ENCODE measurements around the gene IMPDH1. TPM values are rescaled to one million over a fixed set of nuclear protein-coding genes. Genes with fewer than 3 reads are reported as not detected.

Gene IMPDH1
- total RNA-seq, 1 experiment from 2014 or later = 119 TPM

DNA sequence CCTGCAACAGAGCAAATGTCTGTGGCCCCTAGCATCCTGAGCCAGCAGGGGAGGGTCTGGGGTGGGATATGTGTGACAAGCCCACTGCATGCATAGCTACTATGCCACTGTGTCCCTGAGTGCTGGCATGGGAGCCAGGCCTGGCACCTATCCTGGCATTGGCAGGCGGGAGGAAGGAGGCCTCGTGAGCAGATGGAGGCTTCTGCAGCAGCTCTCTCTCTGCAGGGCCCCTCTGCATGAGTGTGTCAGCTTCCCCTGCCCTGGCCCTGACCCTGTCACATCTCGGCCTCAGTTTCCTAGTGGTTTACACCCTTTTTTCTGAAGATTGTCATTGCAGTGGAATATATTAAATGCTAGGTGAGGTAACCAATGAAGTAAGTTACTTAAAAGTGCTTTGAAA lies 13.1 kb upstream of the IMPDH1 start:
- Histone ChIP-seq H2AFZ (no peak overlapping the region), H3K27me3 (ENCODE audit: insufficient read depth, low read depth) (no peaks in the 10 kb centered on the region), H3K27ac (no peak overlapping the region), H4K20me1 (ENCODE audit: insufficient read depth) (no peaks in the 10 kb centered on the region), H3K9me2 (ENCODE audit: insufficient read depth) (no peaks in the 10 kb centered on the region), H3K36me3 (ENCODE audit: low read depth) (no peaks in the 10 kb centered on the region), H3F3A (ENCODE audit: insufficient read depth, low read depth) (peaks cover 22% of the 10 kb centered on the region; the same call in 1 of the 2 replicates), H3K4me1 (replicated peaks; ENCODE audit: insufficient read depth) (peaks cover 11% of the 10 kb centered on the region; the same call in 1 of the 2 replicates), H3K4me2 (no peak overlapping the region), H3K79me2 (ENCODE audit: low read depth) (no peaks in the 10 kb centered on the region), H3K9me3 (ENCODE audit: insufficient read depth, low read depth) (no peaks in the 10 kb centered on the region), H3K4me3 (no peak overlapping the region)
- DNase-seq = no peak
- ChIA-PET POLR2A (ENCODE audit: unreplicated experiment) (no interaction called here), CTCF (interaction anchor here (0.6 to 1.0 kb wide), 2 partner anchors 12 to 75 kb away, joined by 3 read pairs; no protein-coding TSS in a partner anchor)
- no peak for TF ChIP-seq EZH2 (IDR thresholded peaks at IDR 0.05; ENCODE audit: low read depth)
- TF ChIP-seq, protein P1, sequence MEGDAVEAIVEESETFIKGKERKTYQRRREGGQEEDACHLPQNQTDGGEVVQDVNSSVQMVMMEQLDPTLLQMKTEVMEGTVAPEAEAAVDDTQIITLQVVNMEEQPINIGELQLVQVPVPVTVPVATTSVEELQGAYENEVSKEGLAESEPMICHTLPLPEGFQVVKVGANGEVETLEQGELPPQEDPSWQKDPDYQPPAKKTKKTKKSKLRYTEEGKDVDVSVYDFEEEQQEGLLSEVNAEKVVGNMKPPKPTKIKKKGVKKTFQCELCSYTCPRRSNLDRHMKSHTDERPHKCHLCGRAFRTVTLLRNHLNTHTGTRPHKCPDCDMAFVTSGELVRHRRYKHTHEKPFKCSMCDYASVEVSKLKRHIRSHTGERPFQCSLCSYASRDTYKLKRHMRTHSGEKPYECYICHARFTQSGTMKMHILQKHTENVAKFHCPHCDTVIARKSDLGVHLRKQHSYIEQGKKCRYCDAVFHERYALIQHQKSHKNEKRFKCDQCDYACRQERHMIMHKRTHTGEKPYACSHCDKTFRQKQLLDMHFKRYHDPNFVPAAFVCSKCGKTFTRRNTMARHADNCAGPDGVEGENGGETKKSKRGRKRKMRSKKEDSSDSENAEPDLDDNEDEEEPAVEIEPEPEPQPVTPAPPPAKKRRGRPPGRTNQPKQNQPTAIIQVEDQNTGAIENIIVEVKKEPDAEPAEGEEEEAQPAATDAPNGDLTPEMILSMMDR (conservative IDR thresholded peaks at IDR 0.05) = no peak
- no TSS peak for BruUV-seq (replicated peaks)
- intact Hi-C loops (cut with micrococcal nuclease; ENCODE audit: unreplicated experiment) = no loop called here

DNA sequence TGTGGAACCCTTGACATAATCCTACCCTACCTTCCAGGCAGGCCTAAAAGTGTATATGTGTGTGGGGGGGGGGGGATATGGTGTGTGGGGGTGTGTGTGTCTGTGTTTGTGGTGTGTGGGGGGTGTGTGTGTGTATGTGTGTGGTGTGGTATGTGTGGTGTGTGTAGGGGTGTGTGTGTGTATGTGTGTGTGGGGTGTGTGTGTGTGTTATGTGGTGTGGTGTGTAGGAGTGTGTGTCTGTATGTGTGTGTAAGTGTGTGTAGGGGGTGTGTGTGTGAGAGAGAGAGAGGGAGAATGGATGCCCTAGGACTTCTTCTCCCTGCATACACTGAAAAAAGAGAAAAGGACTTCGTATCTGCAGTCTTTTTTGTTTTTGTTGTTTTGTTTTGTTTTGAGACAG lies 12.3 kb upstream of the IMPDH1 start:
- no peak overlapping the region for H3K4me2 ChIP-seq
- no peaks in the 10 kb centered on the region for H3K9me2 ChIP-seq (ENCODE audit: insufficient read depth)
- H3K27me3 ChIP-seq (ENCODE audit: insufficient read depth, low read depth) = no peaks in the 10 kb centered on the region
- TF ChIP-seq EZH2 (IDR thresholded peaks at IDR 0.05; ENCODE audit: low read depth) = no peak
- TF ChIP-seq, protein P1 (conservative IDR thresholded peaks at IDR 0.05) = no peak
- no peaks in the 10 kb centered on the region for H4K20me1 ChIP-seq (ENCODE audit: insufficient read depth)
- peaks cover 8% of the 10 kb centered on the region; the same call in 1 of the 2 replicates for H3K4me1 ChIP-seq (replicated peaks; ENCODE audit: insufficient read depth)
- peaks cover 22% of the 10 kb centered on the region; the same call in 1 of the 2 replicates for H3F3A ChIP-seq (ENCODE audit: insufficient read depth, low read depth)
- BruUV-seq (replicated peaks) = no TSS peak
- no peaks in the 10 kb centered on the region for H3K79me2 ChIP-seq (ENCODE audit: low read depth)
- no peak overlapping the region for H3K27ac ChIP-seq
- no peaks in the 10 kb centered on the region for H3K36me3 ChIP-seq (ENCODE audit: low read depth)
- ChIA-PET CTCF (interaction anchor here (0.6 kb wide), 1 partner anchor 12 kb away, joined by 3 read pairs; no protein-coding TSS in a partner anchor), POLR2A (ENCODE audit: unreplicated experiment) (no interaction called here)
- H3K4me3 ChIP-seq = no peak overlapping the region
- no peak for DNase-seq
- intact Hi-C loops (cut with micrococcal nuclease; ENCODE audit: unreplicated experiment) = no loop called here
- no peaks in the 10 kb centered on the region for H3K9me3 ChIP-seq (ENCODE audit: insufficient read depth, low read depth)
- no peak overlapping the region for H2AFZ ChIP-seq

DNA sequence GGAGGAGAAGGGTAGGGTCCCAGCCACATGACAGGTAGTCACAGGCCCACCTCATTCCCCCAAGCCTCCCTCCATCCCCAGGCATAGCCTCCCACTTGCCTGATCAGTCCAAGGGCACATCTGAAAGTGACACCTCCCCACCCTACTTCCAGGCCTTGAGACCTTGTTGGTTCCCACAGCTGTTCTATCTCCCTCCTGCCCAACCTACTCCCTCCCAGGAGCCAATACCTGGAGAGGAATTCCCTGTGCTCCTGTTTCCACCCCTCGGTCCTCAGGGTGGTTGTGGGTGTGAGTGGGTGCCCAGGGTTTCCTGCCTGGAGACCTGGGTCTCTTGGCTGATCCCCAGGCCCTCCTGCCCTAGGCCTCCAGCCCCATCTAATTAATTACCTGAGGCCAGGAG lies 11.6 kb upstream of the IMPDH1 start:
- H3K9me2 ChIP-seq (ENCODE audit: insufficient read depth) = no peaks in the 10 kb centered on the region
- H2AFZ ChIP-seq = no peak overlapping the region
- intact Hi-C loops (cut with micrococcal nuclease; ENCODE audit: unreplicated experiment) = no loop called here
- no peaks in the 10 kb centered on the region for H4K20me1 ChIP-seq (ENCODE audit: insufficient read depth)
- no peaks in the 10 kb centered on the region for H3K79me2 ChIP-seq (ENCODE audit: low read depth)
- POLR2A ChIA-PET (ENCODE audit: unreplicated experiment) = no interaction called here
- TF ChIP-seq EZH2 (IDR thresholded peaks at IDR 0.05; ENCODE audit: low read depth) = no peak
- no TSS peak for BruUV-seq (replicated peaks)
- no peaks in the 10 kb centered on the region for H3K36me3 ChIP-seq (ENCODE audit: low read depth)
- no peak for DNase-seq
- H3K9me3 ChIP-seq (ENCODE audit: insufficient read depth, low read depth) = no peaks in the 10 kb centered on the region
- H3K27me3 ChIP-seq (ENCODE audit: insufficient read depth, low read depth) = no peaks in the 10 kb centered on the region
- H3K4me2 ChIP-seq = no peak overlapping the region
- no peak overlapping the region for H3K27ac ChIP-seq
- peaks cover 22% of the 10 kb centered on the region; the same call in 1 of the 2 replicates for H3F3A ChIP-seq (ENCODE audit: insufficient read depth, low read depth)
- peaks cover 8% of the 10 kb centered on the region; the same call in 1 of the 2 replicates for H3K4me1 ChIP-seq (replicated peaks; ENCODE audit: insufficient read depth)
- H3K4me3 ChIP-seq = no peak overlapping the region
- CTCF ChIA-PET = interaction anchor here (0.5 kb wide), 1 partner anchor 67 kb away, joined by 5 read pairs; no protein-coding TSS in a partner anchor

DNA sequence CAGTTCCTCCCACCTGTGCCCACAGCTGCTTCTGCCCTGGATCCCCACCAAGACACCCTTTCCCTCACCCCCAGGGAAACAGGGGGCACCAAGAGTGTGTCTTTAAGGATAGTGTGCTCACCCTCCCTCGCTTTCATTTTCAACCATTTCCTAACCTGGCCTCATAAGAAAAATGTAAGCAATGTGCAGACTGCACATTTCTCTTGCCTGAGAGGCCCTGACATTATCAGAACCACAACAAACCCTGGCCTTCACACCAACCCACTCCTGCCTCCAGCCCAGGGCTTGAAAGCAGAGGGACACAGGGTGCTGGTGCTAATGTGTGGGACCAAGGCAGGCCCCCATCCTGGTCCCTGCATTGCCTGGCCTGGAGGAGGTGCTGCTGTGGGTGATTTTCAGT lies 11.0 kb upstream of the IMPDH1 start:
- Histone ChIP-seq H3K9me2 (ENCODE audit: insufficient read depth) (no peaks in the 10 kb centered on the region), H3F3A (ENCODE audit: insufficient read depth, low read depth) (peaks cover 22% of the 10 kb centered on the region; the same call in 1 of the 2 replicates), H3K9me3 (ENCODE audit: insufficient read depth, low read depth) (no peaks in the 10 kb centered on the region), H4K20me1 (ENCODE audit: insufficient read depth) (no peaks in the 10 kb centered on the region), H3K27ac (no peak overlapping the region), H3K36me3 (ENCODE audit: low read depth) (no peaks in the 10 kb centered on the region), H3K4me3 (no peak overlapping the region), H3K79me2 (ENCODE audit: low read depth) (no peaks in the 10 kb centered on the region), H3K4me2 (no peak overlapping the region), H2AFZ (no peak overlapping the region), H3K4me1 (replicated peaks; ENCODE audit: insufficient read depth) (peaks cover 8% of the 10 kb centered on the region; the same call in 1 of the 2 replicates), H3K27me3 (ENCODE audit: insufficient read depth, low read depth) (no peaks in the 10 kb centered on the region)
- intact Hi-C loops (cut with micrococcal nuclease; ENCODE audit: unreplicated experiment) = no loop called here
- DNase-seq = no peak
- ChIA-PET CTCF (interaction anchor here (0.6 kb wide), 1 partner anchor 17 kb away, joined by 6 read pairs; no protein-coding TSS in a partner anchor), POLR2A (ENCODE audit: unreplicated experiment) (no interaction called here)
- TF ChIP-seq, protein P1 (conservative IDR thresholded peaks at IDR 0.05) = no peak
- no peak for TF ChIP-seq EZH2 (IDR thresholded peaks at IDR 0.05; ENCODE audit: low read depth)
- no TSS peak for BruUV-seq (replicated peaks)

All from PC-9 (cell line).